Hematopoietic multipotent progenitor cell treated with erythropoietin and hydrocortisone succinate and interleukin-3 and kit ligand, for 17 days (in vitro differentiated cells): Measurements from ENCODE around the gene TBL1XR1.

Source experiments
- DNase-seq: peaks from one replicate; pipeline ENCODE4 v3.0.0-alpha.2; 2015; ENCODE audit warnings: low spot score

TBL1XR1 gene

DNA sequence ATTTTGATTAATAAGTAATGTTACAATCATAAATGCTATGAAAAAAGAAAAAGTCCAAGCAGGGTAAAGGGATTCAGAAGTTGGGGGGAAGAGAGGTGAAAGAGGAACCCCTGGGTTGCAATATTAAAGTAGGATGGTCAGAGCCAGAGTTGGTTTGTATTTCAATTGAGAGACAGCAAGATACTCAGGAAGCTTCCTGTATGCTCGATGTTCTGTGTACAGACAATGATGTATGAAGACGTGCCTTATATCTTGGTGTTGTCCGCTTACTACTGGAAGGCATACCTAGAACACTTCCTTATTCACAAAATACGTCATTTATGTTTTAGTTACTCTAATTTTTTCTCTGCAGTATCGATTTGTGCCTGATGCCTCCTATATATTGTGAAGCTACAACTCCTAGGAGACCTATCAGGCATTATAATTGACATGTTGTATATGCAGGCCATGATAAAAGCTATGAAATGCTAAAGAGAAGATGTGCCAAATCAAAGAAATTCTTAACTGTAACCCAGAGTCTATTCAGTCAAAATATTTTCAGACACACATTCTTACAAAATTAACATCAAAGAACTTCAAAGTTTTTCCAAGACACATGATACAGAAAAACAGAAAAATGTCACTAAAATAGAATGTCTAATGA, 87.5 kb downstream of the TBL1XR1 start:
- no peak for DNase-seq

GRCh38 chr3:177108648-177109047, 88.6 kb downstream of the TBL1XR1 start:
- no peak for DNase-seq

- DNase-seq, result peak; percentile 39
Measured at GRCh38 chr3:177107461-177108239, 89.6 kb downstream of the TBL1XR1 start.

- DNase-seq, result no peak
Measured at GRCh38 chr3:177106594-177106993, 90.7 kb downstream of the TBL1XR1 start.

DNA sequence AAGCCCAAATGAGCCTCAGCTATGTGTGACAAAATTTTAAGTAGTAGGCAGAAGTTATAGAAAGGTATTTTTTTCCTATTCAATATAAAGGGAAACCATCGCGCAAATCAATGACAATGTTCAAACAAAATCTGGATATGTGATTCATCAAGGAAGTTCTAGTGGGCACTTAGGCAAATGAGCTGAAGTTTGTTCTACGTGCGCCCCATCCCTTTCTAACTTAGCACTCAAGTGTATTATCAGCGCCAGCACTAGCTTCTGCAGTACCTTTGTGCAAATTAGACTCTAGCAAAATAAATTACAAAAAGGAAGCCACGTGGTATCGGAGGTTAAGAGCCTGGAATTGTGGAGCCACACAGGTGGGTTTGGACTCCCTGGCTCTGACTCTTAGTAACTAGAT, 91.1 kb downstream of the TBL1XR1 start:
- no peak for DNase-seq

DNA sequence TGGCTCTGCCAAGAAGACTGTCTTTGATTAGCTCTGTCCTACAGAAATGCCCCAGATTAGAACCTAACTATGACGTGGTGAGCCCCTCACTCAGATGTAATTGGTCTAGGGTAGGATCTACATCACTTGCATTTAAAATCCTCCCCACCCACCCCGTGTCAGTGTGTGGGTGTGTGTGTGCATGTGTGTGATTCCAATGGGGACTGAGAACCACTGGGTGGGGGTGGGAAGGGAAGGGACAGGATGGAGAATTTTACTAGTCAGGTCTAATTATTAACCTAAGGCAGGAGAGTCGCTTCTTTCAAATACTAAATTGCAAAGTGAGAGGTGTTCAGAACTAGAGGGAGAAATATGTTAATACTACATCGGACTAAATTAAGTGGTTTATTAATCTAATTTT, 91.7 kb downstream of the TBL1XR1 start:
- DNase-seq, result no peak

DNA sequence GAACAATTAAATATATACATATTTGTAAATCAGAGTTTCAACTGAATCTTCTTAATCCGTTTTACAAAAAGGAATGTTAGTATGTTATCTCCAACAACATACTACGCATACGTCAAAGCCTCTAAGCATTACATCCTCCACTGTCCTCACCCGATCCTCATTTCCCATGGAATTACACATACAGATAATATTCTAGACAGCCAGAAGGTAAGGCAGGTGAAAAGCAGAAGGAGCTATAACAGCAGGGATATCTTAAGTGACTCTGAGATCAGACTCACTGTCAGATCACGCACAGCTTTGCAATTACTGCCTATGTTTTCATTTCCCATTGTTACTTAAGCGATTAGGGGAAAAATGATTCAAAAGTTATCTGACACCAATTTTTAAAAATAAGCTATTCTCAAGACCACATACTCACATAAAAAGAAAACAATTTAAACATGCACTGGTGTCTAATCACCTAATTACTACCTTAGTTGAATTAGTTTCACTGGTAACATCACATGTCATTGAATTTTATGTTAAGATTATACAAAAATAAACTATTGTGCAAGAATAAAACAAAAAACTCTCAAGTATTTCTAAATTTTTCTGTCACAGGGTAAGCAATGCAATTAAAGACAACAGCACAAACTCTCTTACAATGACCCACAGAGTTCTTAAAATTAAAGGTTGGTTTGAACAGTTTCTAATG, 92.8 kb downstream of the TBL1XR1 start:
- DNase-seq, result no peak

- no peak for DNase-seq
Measured at GRCh38 chr3:177102553-177102952, 94.7 kb downstream of the TBL1XR1 start.

- no peak for DNase-seq
Measured at GRCh38 chr3:177098551-177098950, 98.7 kb downstream of the TBL1XR1 start.

- DNase-seq, result no peak
Measured at GRCh38 chr3:177096615-177097014, 100.7 kb downstream of the TBL1XR1 start.

GRCh38 chr3:177093966-177094365, 103.3 kb downstream of the TBL1XR1 start:
- no peak for DNase-seq

DNA sequence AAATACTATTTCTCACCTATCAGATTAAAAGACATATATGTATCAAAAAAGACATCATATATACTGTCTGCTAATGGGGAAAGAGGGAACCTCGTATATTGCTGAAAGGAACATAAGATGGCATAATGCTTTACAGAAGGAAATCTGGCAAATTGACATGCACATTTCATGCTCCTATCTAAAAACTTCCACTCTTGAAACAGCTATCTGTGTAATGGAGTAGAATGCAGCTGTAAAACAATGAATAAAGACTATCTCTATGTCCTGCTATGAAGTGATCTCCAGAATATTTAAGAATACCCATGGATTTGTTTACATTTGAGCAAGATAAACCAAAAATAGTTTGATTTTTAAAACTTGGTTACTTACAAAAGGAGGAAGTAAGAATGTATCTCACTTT, 107.4 kb downstream of the TBL1XR1 start:
- no peak for DNase-seq

DNA sequence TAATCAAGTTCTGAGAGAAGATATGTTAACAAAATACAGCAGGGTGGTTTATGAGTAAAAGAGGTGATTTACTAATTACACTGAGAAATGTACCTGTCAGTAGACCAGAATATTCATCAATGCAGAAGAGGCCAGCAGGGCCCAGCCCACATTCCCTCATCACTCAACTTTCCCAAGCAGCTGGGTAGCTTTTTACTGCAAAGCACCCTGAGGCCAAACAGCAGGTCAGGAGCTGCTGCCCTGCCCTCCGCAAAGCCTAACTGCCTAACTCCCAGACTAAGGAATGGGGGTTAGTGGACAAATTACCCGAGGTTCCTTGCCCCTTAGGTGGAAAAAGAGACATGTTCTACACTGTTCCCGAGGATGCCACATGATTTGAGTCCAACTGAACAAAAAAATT, 108.2 kb downstream of the TBL1XR1 start:
- DNase-seq, result no peak

GRCh38 chr3:177085794-177086193, 111.5 kb downstream of the TBL1XR1 start:
- DNase-seq, result no peak

DNA sequence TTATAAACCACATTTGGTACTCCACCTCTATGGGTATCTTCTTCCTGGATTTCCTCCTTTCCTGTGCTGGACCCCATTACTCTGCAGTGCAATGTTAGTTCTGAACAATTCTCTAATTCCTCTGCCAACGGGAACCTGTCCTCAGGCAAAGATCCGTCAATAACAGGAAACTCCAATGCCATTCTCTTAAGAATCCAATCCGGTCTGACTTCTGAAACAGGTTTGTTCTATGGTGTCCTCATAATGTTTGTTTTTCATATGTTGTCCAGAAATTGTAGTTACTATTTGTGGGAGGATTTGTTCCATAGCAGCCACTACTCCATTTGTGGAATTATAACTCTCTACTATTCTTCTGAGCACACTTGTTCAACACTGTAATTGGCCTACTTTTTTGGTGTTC, 112.7 kb downstream of the TBL1XR1 start:
- no peak for DNase-seq

- DNase-seq, result no peak
Measured at GRCh38 chr3:177080122-177080521, 117.2 kb downstream of the TBL1XR1 start.

DNA sequence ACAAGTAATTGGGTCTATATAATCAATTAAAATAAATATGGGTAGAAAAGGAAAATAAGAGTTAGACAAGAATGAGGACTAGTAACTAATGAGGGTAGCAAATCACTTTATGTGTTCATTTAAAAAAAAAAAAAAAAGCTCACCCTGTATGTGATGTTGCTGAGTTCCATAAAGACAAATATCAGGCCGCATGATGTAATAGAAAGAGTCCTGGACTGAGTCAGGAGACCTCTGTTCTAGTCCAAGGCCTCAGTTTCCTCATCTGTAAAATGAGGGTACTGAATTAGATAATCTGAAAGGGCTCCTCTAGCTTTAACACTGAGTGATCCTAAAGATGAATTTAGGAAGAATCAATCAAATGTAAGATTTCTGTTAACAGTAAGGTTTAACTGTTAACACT, 117.6 kb downstream of the TBL1XR1 start:
- no peak for DNase-seq

- no peak for DNase-seq
Measured at GRCh38 chr3:177071496-177072156, 125.7 kb downstream of the TBL1XR1 start.

DNA sequence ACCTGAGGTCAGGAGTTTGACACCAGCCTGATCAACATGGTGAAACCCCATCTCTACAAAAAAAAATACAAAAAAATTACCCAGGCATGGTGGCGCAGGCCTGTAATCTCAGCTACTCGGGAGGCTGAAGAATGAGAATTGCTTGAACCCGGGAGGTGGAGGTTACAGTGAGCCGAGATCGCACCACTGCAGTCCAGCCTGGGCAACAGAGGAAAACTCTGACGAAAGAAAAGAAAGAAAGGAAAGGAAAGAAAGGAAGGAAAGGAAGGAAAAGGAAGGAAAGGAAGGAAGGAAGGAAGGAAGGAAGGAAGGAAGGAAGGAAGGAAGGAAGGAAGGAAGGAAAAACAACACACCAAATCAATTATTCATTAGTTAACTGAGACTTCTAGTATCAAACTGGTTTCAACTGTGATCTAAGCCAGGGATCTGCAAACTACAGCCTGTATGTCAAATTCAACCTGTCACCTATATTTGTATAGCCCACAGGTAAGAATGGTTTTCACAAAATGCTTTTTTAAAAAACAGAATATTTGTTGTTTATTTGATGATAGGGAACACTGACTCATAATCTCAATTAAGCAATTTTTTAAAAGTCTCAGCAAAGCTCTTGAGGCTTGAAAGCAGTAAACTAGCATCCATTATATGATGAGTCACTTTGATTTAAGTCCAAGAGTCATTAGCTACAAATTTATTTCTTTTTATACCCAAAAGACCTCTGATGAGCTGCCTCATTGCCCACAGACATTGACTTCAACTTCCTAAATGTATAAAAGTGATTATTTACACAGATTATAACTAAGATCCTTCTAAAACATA, 127.6 kb downstream of the TBL1XR1 start:
- DNase-seq, result no peak

DNA sequence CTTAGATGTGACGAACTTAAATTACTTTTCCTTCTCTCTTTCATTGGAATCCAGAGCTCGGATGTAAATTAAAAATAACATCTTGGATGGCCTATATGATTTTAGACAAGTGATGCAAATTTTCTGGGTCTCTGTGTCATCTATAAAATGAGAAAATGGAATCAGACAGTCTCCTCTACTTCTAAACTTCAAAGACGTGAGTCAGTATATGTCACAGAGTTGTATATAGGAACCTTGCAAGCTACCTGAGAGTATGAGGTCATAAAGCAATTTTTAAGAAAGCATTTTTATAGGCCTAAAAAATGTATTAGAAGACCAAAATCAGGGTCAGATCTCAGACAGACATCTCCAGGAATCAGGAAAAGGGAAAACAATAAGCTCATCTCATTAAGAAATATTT, 128.3 kb downstream of the TBL1XR1 start:
- no peak for DNase-seq

DNA sequence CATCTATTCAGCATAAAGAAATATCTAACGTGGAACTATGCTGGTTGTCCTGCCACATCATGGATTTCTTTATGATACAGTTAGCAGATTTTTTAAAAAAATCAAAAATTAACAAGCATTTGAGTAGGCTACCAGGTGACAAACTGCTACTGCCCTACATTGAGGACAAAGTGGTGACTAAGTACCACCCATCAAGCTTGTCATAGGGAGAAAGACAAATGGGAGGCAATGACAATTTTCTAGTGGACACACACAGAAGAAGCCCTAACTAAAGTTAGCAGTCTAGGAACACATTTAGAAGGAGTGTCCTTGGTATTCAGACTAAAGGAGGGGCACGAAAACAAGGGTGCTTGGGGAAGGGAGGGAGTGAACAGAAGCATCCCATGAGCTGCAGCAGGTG, 131.2 kb downstream of the TBL1XR1 start:
- DNase-seq, result no peak
